A673 (cell line): ENCODE measurements around the gene SPTAN1.

Experiments
- CTCF ChIP-seq: fragments of 300-800, 200-600 bp; sonication (generic); conservative IDR thresholded peaks from 2 replicates; pipeline ENCODE4 v1.5.1; 2017; ENCODE audit warnings: low read depth, mild to moderate bottlenecking, antibody characterized with exemption, low read length, moderate library complexity, mixed read lengths
- EZH2 ChIP-seq: fragments of 200-600 bp; sonication (generic); IDR thresholded peaks from 2 replicates; pipeline ENCODE4 v1.6.1; 2017; ENCODE audit warnings: borderline replicate concordance, low read depth, mild to moderate bottlenecking, mixed read lengths, antibody characterized with exemption, low read length; ENCODE audit not compliant: poor library complexity, severe bottlenecking

GRCh38 chr9:128556276-128556675, 3.9 kb downstream of the SPTAN1 start:
- TF ChIP-seq CTCF (no peak), EZH2 (no peak)
